PFSK-1 (cell line): Measurements from ENCODE around the gene ABHD11.

Experiments used
- FOXP2 ChIP-seq: optimal IDR thresholded peaks from 2 replicates; pipeline ENCODE3; 2011; ENCODE audit warnings: borderline replicate concordance, control low read depth, inconsistent platforms; ENCODE audit not compliant: insufficient read depth; ENCODE audit errors: extremely low read length, extremely low read depth
- POLR2AphosphoS5 ChIP-seq: IDR thresholded peaks from 2 replicates; pipeline ENCODE4 v1.6.1; 2012; ENCODE audit warnings: low read depth, mild to moderate bottlenecking, control low read depth, low read length, moderate library complexity
- REST ChIP-seq, 2 experiments: IDR thresholded peaks; 2 replicates each; pipeline versions ENCODE4 v1.6.1 to v1.8.0; 2011 to 2012; ENCODE audit warnings: low read depth in 2 of 2, low read length in 2 of 2, control low read depth in 1 of 2, inconsistent platforms in 1 of 2, mild to moderate bottlenecking in 1 of 2, moderate library complexity in 1 of 2; ENCODE audit not compliant: insufficient read depth in 1 of 2
- SIN3A ChIP-seq: IDR thresholded peaks from 2 replicates; pipeline ENCODE4 v1.6.1; 2012; ENCODE audit warnings: mild to moderate bottlenecking, low read length, moderate library complexity, borderline replicate concordance; ENCODE audit not compliant: insufficient read depth
- TAF1 ChIP-seq: IDR thresholded peaks from 2 replicates; pipeline ENCODE4 v1.6.1; 2012; ENCODE audit warnings: low read length, control low read depth, borderline replicate concordance; ENCODE audit not compliant: insufficient read depth

Gene ABHD11

GRCh38 chr7:73737491-73738219 lies 947 bp downstream of the ABHD11 start:
- TF ChIP-seq TAF1 = no peak
- TF ChIP-seq SIN3A = no peak
- no peak for TF ChIP-seq REST (IDR thresholded peaks at IDR 0.05; ENCODE audit: insufficient read depth in 1 of 2, low read depth in 2 of 2, low read length in 2 of 2)
- TF ChIP-seq POLR2AphosphoS5 = no peak
- TF ChIP-seq FOXP2 = no peak

- TF ChIP-seq POLR2AphosphoS5 (no peak), REST (IDR thresholded peaks at IDR 0.05; ENCODE audit: insufficient read depth in 1 of 2, low read depth in 2 of 2, low read length in 2 of 2) (no peak), SIN3A (no peak), FOXP2 (no peak), TAF1 (no peak)
Observed at GRCh38 chr7:73736885-73737284, 1.7 kb downstream of the ABHD11 start.

- TF ChIP-seq POLR2AphosphoS5 = no peak
- no peak for TF ChIP-seq SIN3A
- no peak for TF ChIP-seq FOXP2
- no peak for TF ChIP-seq TAF1
- no peak for TF ChIP-seq REST (IDR thresholded peaks at IDR 0.05; ENCODE audit: insufficient read depth in 1 of 2, low read depth in 2 of 2, low read length in 2 of 2)
Observed at GRCh38 chr7:73735528-73735905, 3.1 kb downstream of the ABHD11 start.

- no peak for TF ChIP-seq TAF1
- no peak for TF ChIP-seq REST (IDR thresholded peaks at IDR 0.05; ENCODE audit: insufficient read depth in 1 of 2, low read depth in 2 of 2, low read length in 2 of 2)
- TF ChIP-seq SIN3A = no peak
- TF ChIP-seq POLR2AphosphoS5 = peak; percentile 14; the same call in 1 of the 2 replicates
- peak; percentile 57 for TF ChIP-seq FOXP2
Observed at GRCh38 chr7:73734619-73735527, 3.7 kb downstream of the ABHD11 start.
